Activated naive CD8-positive, alpha-beta T cell (primary cell): ENCODE measurements around the gene CCL16.
"Not testable (repeated sequence)": the region's sequence is repeated elsewhere in the genome, so short reads cannot be mapped to it uniquely, and the experiment has no call there.

Experiments used
- H3K27ac Mint-ChIP-seq: one replicate; pipeline ENCODE4 v1.8.0; 2021; ENCODE audit warnings: mixed read lengths
- H3K27me3 Mint-ChIP-seq: one replicate; pipeline ENCODE4 v1.8.0; 2021; ENCODE audit warnings: mixed read lengths
- H3K36me3 Mint-ChIP-seq: one replicate; pipeline ENCODE4 v1.8.0; 2021; ENCODE audit warnings: mixed read lengths
- H3K4me1 Mint-ChIP-seq: one replicate; pipeline ENCODE4 v1.8.0; 2021; ENCODE audit warnings: low read depth, mixed read lengths
- H3K4me3 Mint-ChIP-seq: one replicate; pipeline ENCODE4 v1.8.0; 2021; ENCODE audit warnings: mild to moderate bottlenecking, mixed read lengths
- H3K9me3 Mint-ChIP-seq: one replicate; pipeline ENCODE4 v1.8.0; 2021; ENCODE audit warnings: low read depth, mixed read lengths

The CCL16 gene

GRCh38 chr17:36001110-36001771 is 19.9 kb upstream of the CCL16 start, which contains the start of gene CCL15:
TSS of gene CCL15 (minus strand) at chr17:36001553. CDS start at chr17:36001492, 61 bp downstream.
- peaks cover 8% of the 10 kb centered on the region for H3K4me1 Mint-ChIP-seq
- no peak within 1 kb of the TSS for H3K4me3 Mint-ChIP-seq
- H3K9me3 Mint-ChIP-seq: no peaks in the 10 kb centered on the region
- no peak within 1 kb of the TSS for H3K27ac Mint-ChIP-seq
- H3K36me3 Mint-ChIP-seq: no peaks in the 10 kb centered on the region
- H3K27me3 Mint-ChIP-seq: no peaks in the 10 kb centered on the region

GRCh38 chr17:36000732-36001109 is 19.4 kb upstream of the CCL16 start:
- Mint-ChIP-seq H3K9me3 (no peaks in the 10 kb centered on the region), H3K27ac (no peak overlapping the region), H3K27me3 (no peaks in the 10 kb centered on the region), H3K4me1 (peaks cover 8% of the 10 kb centered on the region), H3K4me3 (no peak overlapping the region), H3K36me3 (no peaks in the 10 kb centered on the region)

GRCh38 chr17:35998756-35999155 is 17.5 kb upstream of the CCL16 start:
- Mint-ChIP-seq H3K9me3 (no peaks in the 10 kb centered on the region), H3K4me1 (no peaks in the 10 kb centered on the region), H3K27ac (no peak overlapping the region), H3K4me3 (no peak overlapping the region), H3K27me3 (no peaks in the 10 kb centered on the region), H3K36me3 (no peaks in the 10 kb centered on the region)

GRCh38 chr17:35998018-35998545 is 16.8 kb upstream of the CCL16 start:
- Mint-ChIP-seq H3K27ac (no peak overlapping the region), H3K9me3 (no peaks in the 10 kb centered on the region), H3K4me1 (no peaks in the 10 kb centered on the region), H3K4me3 (no peak overlapping the region), H3K36me3 (no peaks in the 10 kb centered on the region), H3K27me3 (no peaks in the 10 kb centered on the region)

GRCh38 chr17:35995346-35995745 is 14.0 kb upstream of the CCL16 start:
- H3K4me1 Mint-ChIP-seq, H3K4me3 Mint-ChIP-seq, H3K27me3 Mint-ChIP-seq, H3K36me3 Mint-ChIP-seq, H3K9me3 Mint-ChIP-seq, H3K27ac Mint-ChIP-seq: not testable (repeated sequence)

GRCh38 chr17:35991075-35991474 is 9.8 kb upstream of the CCL16 start:
- Mint-ChIP-seq H3K27ac (no peak overlapping the region), H3K36me3 (peaks cover 4% of the 10 kb centered on the region), H3K4me3 (no peak overlapping the region), H3K27me3 (peaks cover 3% of the 10 kb centered on the region), H3K4me1 (no peaks in the 10 kb centered on the region), H3K9me3 (peaks cover 5% of the 10 kb centered on the region)

GRCh38 chr17:35988164-35988563 is 6.9 kb upstream of the CCL16 start:
- Mint-ChIP-seq H3K4me3 (no peak overlapping the region), H3K27ac (no peak overlapping the region), H3K9me3 (peaks cover 5% of the 10 kb centered on the region), H3K4me1 (no peaks in the 10 kb centered on the region), H3K27me3 (peaks cover 3% of the 10 kb centered on the region), H3K36me3 (peaks cover 4% of the 10 kb centered on the region)

GRCh38 chr17:35986643-35987042 is 5.3 kb upstream of the CCL16 start, which contains the start of gene CCL14:
TSS of gene CCL14 (minus strand) at chr17:35986729. CDS start at chr17:35986649, 80 bp downstream.
- no peaks in the 10 kb centered on the region for H3K4me1 Mint-ChIP-seq
- no peaks in the 10 kb centered on the region for H3K27me3 Mint-ChIP-seq
- H3K36me3 Mint-ChIP-seq: peaks cover 4% of the 10 kb centered on the region
- no peak within 1 kb of the TSS for H3K4me3 Mint-ChIP-seq
- H3K9me3 Mint-ChIP-seq: peaks cover 5% of the 10 kb centered on the region
- H3K27ac Mint-ChIP-seq: no peak within 1 kb of the TSS

GRCh38 chr17:35984140-35984539 is 2.8 kb upstream of the CCL16 start:
- Mint-ChIP-seq H3K36me3 (peaks cover 7% of the 10 kb centered on the region), H3K27me3 (peaks cover 2% of the 10 kb centered on the region), H3K4me3 (no peak overlapping the region), H3K9me3 (peaks cover 5% of the 10 kb centered on the region), H3K27ac (no peak overlapping the region), H3K4me1 (no peaks in the 10 kb centered on the region)

- H3K4me1 Mint-ChIP-seq: no peaks in the 10 kb centered on the region
Measured at GRCh38 chr17:35982409-35983191, 1.3 kb upstream of the CCL16 start.

GRCh38 chr17:35981908-35982330 is 622 bp upstream of the CCL16 start:
- H3K36me3 Mint-ChIP-seq: peaks cover 3% of the 10 kb centered on the region
- H3K27ac Mint-ChIP-seq: no peak overlapping the region
- peaks cover 7% of the 10 kb centered on the region for H3K27me3 Mint-ChIP-seq
- no peaks in the 10 kb centered on the region for H3K9me3 Mint-ChIP-seq
- no peak overlapping the region for H3K4me3 Mint-ChIP-seq
- H3K4me1 Mint-ChIP-seq: no peaks in the 10 kb centered on the region

More at GRCh38 chr17:35982409-35983191, 1.3 kb upstream of the CCL16 start:
- no peaks in the 10 kb centered on the region for H3K9me3 Mint-ChIP-seq
- H3K27me3 Mint-ChIP-seq: peaks cover 7% of the 10 kb centered on the region
- no peak overlapping the region for H3K27ac Mint-ChIP-seq
- no peak overlapping the region for H3K4me3 Mint-ChIP-seq
- H3K36me3 Mint-ChIP-seq: peaks cover 3% of the 10 kb centered on the region

- peaks cover 11% of the 10 kb centered on the region for H3K27me3 Mint-ChIP-seq
- H3K27ac Mint-ChIP-seq: no peak overlapping the region
- H3K36me3 Mint-ChIP-seq: peaks cover 3% of the 10 kb centered on the region
- H3K4me1 Mint-ChIP-seq: no peaks in the 10 kb centered on the region
- no peak overlapping the region for H3K4me3 Mint-ChIP-seq
- no peaks in the 10 kb centered on the region for H3K9me3 Mint-ChIP-seq
Measured at GRCh38 chr17:35978346-35978745, 3.0 kb downstream of the CCL16 start.

GRCh38 chr17:35977509-35977908 is 3.8 kb downstream of the CCL16 start:
- peaks cover 3% of the 10 kb centered on the region for H3K36me3 Mint-ChIP-seq
- no peak overlapping the region for H3K27ac Mint-ChIP-seq
- no peaks in the 10 kb centered on the region for H3K9me3 Mint-ChIP-seq
- no peaks in the 10 kb centered on the region for H3K4me1 Mint-ChIP-seq
- no peak overlapping the region for H3K4me3 Mint-ChIP-seq
- peaks cover 11% of the 10 kb centered on the region for H3K27me3 Mint-ChIP-seq

GRCh38 chr17:35973333-35974260 is 7.7 kb downstream of the CCL16 start:
- Mint-ChIP-seq H3K4me3 (no peak overlapping the region), H3K36me3 (no peaks in the 10 kb centered on the region), H3K27me3 (peaks cover 8% of the 10 kb centered on the region), H3K4me1 (no peaks in the 10 kb centered on the region), H3K9me3 (no peaks in the 10 kb centered on the region), H3K27ac (no peak overlapping the region)
